ENCODE data around the gene NFYC.

GRCh38 chr1:40776236-40777072, 85.0 kb downstream of the NFYC start:
- TF ChIP-seq EZH2 (IDR thresholded peaks at IDR 0.05; ENCODE audit: insufficient read depth, poor library complexity, severe bottlenecking) (no peak), EZH2phosphoT487 (IDR thresholded peaks at IDR 0.05; ENCODE audit: insufficient read depth, low read depth) (no peak)
